Endothelial cell (in vitro differentiated cells): ENCODE data around the gene PROB1. TPM values are rescaled to one million over a fixed set of nuclear protein-coding genes. Genes with fewer than 3 reads are reported as not detected.
"Not testable (repeated sequence)": the region's sequence is repeated elsewhere in the genome, so short reads cannot be mapped to it uniquely, and the experiment has no call there.

ENCODE experiments used
- DNase-seq: peaks from one replicate; pipeline ENCODE4 v3.0.0; 2021; ENCODE audit warnings: low spot score
- H3K27ac Mint-ChIP-seq: one replicate; pipeline ENCODE4 v1.8.0; 2021; ENCODE audit warnings: mixed read lengths, inconsistent platforms; ENCODE audit not compliant: unreplicated experiment
- H3K27me3 Mint-ChIP-seq: one replicate; pipeline ENCODE4 v1.8.0; 2021; ENCODE audit warnings: mild to moderate bottlenecking, moderate library complexity, mixed read lengths, inconsistent platforms; ENCODE audit not compliant: unreplicated experiment
- H3K36me3 Mint-ChIP-seq: one replicate; pipeline ENCODE4 v1.8.0; 2021; ENCODE audit warnings: mild to moderate bottlenecking, low read depth, mixed read lengths, inconsistent platforms; ENCODE audit not compliant: unreplicated experiment
- H3K4me1 Mint-ChIP-seq: one replicate; pipeline ENCODE4 v1.8.0; 2021; ENCODE audit warnings: mild to moderate bottlenecking, mixed read lengths, inconsistent platforms; ENCODE audit not compliant: unreplicated experiment
- H3K4me3 Mint-ChIP-seq: one replicate; pipeline ENCODE4 v1.8.0; 2021; ENCODE audit warnings: mild to moderate bottlenecking, mixed read lengths, inconsistent platforms; ENCODE audit not compliant: unreplicated experiment
- H3K9me3 Mint-ChIP-seq: one replicate; pipeline ENCODE4 v1.8.0; 2021; ENCODE audit warnings: mixed read lengths, inconsistent platforms; ENCODE audit not compliant: unreplicated experiment
- CTCF ChIP-seq: fragments of 200-600 bp; sonication (generic); IDR thresholded peaks from one replicate; pipeline ENCODE4 v1.5.0; 2021; ENCODE audit warnings: antibody characterized with exemption; ENCODE audit not compliant: unreplicated experiment
- long read RNA-seq: library from polyadenylated mRNA; unstranded; transcript quantifications from one replicate; pipeline ENCODE4 v2.0.0, GENCODE V29; 2020; ENCODE audit not compliant: unreplicated experiment
- total RNA-seq: library from RNA; stranded (reverse); fragmentation: NEBNext Ultra II Directional; extraction: Animal tissue kit (Norgen Biotek cat#: 25700); gene quantifications from one replicate; pipeline ENCODE4 v1.2.1, GENCODE V29; 2021; ENCODE audit not compliant: unreplicated experiment

The PROB1 gene
- total RNA-seq: 7.3 TPM
- long read RNA-seq: 0 reads

GRCh38 chr5:139394654-139395566 is at the start of gene PROB1:
Gene PROB1, minus strand, starts transcription at chr5:139395104. Its CDS starts 23 bp downstream, at chr5:139395081.
- Mint-ChIP-seq H3K4me3 (peak within 1 kb of the TSS; percentile 87), H3K36me3 (peaks cover 9% of the 10 kb centered on the region), H3K27me3 (peaks cover 15% of the 10 kb centered on the region), H3K27ac (no peak within 1 kb of the TSS), H3K4me1 (peaks cover 35% of the 10 kb centered on the region), H3K9me3 (no peaks in the 10 kb centered on the region)
- peak; percentile 39 for DNase-seq
- TF ChIP-seq CTCF: no peak

DNA sequence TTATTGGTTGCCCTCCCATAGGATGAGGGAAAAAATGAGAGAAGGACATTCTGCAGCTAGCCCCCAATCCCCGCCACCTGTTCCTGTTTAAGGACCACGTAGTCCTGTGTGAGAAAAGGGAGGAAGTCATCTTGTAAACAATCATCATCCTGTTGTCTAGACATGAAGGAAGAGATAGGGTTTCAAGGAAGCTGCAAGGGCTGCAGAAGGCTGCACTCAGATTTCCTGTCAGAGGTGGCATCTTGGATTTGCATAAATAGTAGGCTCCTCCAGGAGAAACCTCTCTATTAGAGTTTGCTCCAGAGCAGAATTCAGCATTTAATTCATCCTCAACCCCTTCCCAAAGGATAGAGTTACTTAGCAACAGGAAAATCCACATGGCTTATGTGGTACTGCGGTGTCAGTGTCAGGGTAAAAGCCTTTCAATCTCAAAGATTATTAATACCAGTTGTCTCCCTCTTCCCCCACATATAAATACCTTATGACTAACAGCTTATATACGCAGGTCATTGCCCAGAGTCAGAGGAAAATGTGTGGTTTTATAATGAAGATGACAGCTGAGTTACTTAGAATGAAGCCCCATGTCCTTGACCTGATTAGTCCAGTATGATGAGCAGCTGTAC is 49.0 kb upstream of the PROB1 start:
- peak overlapping the region; percentile 4 for H3K4me3 Mint-ChIP-seq
- H3K36me3 Mint-ChIP-seq: peaks cover 40% of the 10 kb centered on the region
- peak overlapping the region; percentile 97 for H3K27ac Mint-ChIP-seq
- peaks cover 18% of the 10 kb centered on the region for H3K27me3 Mint-ChIP-seq
- no peaks in the 10 kb centered on the region for H3K9me3 Mint-ChIP-seq
- peak; percentile 31 for DNase-seq
- TF ChIP-seq CTCF: no peak
- peaks cover 74% of the 10 kb centered on the region for H3K4me1 Mint-ChIP-seq

- Mint-ChIP-seq H3K27ac (peak overlapping the region; percentile 90), H3K4me3 (peak overlapping the region; percentile 94), H3K36me3 (peaks cover 25% of the 10 kb centered on the region), H3K4me1 (peaks cover 54% of the 10 kb centered on the region)
- not testable (repeated sequence) for H3K9me3 Mint-ChIP-seq, H3K27me3 Mint-ChIP-seq, DNase-seq
Observed at GRCh38 chr5:139440416-139440815, 45.5 kb upstream of the PROB1 start.

DNA sequence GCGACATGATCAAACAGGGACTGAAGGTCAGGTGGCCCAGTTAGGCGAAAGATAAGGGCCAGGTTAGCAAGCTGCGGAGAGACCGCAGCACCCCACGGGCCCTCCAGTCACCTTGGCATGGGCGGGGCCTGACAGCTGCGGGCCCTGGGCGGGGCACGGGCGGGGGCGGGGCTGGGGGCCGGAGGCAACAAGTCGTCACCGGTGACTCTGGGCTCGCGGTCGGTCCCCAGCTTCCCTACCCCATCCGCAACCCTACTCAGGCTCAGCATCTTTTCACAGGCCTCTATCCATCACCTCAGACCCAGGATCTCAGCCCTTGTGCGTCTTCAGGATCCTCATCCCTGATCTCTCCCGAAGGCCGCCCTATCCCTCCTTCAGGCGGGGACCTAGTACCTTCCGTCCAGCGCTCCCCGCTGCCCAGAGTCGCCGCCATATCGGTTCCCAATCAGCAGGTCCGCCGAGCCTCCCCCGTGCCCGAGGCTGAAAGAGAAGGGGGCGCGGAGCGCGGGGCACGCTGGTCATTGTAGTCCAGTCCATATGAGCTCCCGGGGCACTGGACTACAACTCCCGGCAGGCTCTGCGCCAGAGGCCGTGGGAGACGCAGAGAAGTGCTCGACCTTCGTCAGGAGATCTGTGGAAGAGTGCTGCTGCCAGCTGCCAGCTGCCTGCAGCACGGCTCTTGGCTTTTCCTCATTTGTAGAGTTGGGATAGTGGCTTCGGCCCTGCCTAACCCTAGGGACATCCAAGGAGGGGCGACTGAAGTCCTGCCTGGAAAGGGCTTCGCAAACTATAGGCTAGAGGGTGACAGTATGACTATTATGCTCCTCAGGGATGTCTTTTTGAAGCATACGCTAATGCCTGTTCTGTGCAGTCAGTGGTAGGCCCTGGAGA is 44.4 kb upstream of the PROB1 start, which contains the start of gene DNAJC18:
Gene DNAJC18 (minus strand): TSS at position 513 of the 891 bp plus-strand sequence. CDS start 80 bp downstream, at position 433.
- peak within 1 kb of the TSS; percentile 94 for H3K4me3 Mint-ChIP-seq
- peaks cover 31% of the 10 kb centered on the region for H3K36me3 Mint-ChIP-seq
- no peak for TF ChIP-seq CTCF
- peaks cover 9% of the 10 kb centered on the region for H3K27me3 Mint-ChIP-seq
- H3K4me1 Mint-ChIP-seq: peaks cover 48% of the 10 kb centered on the region
- peak within 1 kb of the TSS; percentile 90 for H3K27ac Mint-ChIP-seq
- DNase-seq: peak; percentile 87
- no peaks in the 10 kb centered on the region for H3K9me3 Mint-ChIP-seq

- peaks cover 9% of the 10 kb centered on the region for H3K27me3 Mint-ChIP-seq
- TF ChIP-seq CTCF: no peak
- no peaks in the 10 kb centered on the region for H3K9me3 Mint-ChIP-seq
- peak overlapping the region; percentile 65 for H3K27ac Mint-ChIP-seq
- no peak for DNase-seq
- peak overlapping the region; percentile 80 for H3K4me3 Mint-ChIP-seq
- H3K4me1 Mint-ChIP-seq: peaks cover 42% of the 10 kb centered on the region
- H3K36me3 Mint-ChIP-seq: peaks cover 31% of the 10 kb centered on the region
Observed at GRCh38 chr5:139438707-139439012, 43.8 kb upstream of the PROB1 start.
